ENCODE data around the gene AOC1.
"Not testable (repeated sequence)": the region's sequence is repeated elsewhere in the genome, so short reads cannot be mapped to it uniquely, and the experiment has no call there.

Gene AOC1

DNA sequence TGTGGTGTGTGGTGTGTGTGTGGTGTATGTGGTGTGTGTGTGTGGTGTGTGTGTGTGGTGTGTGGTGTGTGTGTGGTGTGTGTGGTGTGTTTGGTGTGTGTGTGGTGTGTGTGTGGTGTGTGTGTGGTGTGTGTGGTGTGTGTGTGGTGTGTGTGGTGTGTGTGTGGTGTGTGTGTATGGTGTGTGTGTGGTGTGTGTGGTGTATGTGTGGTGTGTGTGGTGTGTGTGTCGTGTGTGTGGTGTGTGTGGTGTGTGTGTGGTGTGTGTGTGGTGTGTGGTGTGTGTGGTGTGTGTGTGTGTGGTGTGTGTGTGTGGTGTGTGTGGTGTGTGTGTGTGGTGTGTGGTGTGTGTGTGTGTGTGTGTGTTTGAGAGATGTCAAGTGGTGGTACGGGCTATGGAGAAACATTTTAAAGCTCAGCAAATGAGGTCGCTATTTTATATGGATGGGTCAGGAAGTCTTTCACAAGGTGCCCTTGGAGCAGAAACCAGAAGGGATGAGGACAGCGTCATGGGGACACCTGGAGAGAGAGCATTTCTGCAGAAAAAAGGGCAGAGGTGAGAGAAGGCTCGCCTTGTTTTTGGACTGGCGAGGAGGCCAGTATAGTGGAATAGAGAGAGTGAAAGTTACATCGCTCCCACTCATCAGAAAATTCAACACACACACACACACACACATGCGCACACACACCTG, 58.1 kb downstream of the AOC1 start:
- not testable (repeated sequence) for H3K4me3 ChIP-seq (ENCODE audit: low read length); DNase-seq (ENCODE audit: low read depth, low spot score)

DNA sequence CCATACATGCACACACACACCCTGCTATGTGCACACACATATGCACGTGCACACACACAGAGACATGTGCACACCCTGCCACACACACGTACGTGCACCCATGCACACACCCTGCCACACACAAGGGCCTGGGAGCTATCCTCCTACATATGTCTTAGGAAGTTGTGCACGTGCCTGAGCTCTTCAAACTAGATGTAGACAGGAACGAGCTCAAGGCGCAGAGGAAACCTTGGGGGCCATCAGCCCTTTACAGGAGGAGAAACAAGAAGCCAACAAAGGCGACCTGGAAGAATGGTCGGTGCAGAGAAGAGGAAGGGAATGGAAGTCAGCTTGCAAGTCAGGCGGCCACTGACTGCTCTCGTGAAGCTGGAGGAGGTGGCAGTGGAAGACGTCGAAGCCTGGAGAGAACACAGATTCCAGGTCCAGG, 58.7 kb downstream of the AOC1 start:
- no peak overlapping the region for H3K4me3 ChIP-seq (ENCODE audit: low read length)
- peak; percentile 28 for DNase-seq (ENCODE audit: low read depth, low spot score)
